ENCODE data around the gene DTX1.
"Not testable (repeated sequence)": the region's sequence is repeated elsewhere in the genome, so short reads cannot be mapped to it uniquely, and the experiment has no call there.

Gene DTX1

DNA sequence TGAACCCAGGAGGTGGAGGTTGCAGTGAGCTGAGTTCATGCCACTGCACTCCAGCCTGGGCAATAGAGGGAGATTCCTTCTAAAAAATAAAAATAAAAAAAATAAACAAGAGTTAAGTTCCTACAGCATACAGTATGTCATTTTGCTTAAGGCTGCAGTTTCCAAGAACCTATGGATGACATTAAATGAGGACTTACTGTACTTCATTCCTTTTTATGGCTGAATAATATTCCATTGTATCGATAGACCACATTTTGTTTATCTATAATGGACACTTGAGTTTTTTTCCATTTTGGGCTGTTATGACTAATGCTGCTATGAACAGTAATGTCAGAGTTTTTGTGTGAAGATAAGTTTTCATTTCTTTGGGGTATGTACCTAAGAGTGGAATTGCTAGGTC is 61.6 kb downstream of the DTX1 start:
- no peak for DNase-seq

DNA sequence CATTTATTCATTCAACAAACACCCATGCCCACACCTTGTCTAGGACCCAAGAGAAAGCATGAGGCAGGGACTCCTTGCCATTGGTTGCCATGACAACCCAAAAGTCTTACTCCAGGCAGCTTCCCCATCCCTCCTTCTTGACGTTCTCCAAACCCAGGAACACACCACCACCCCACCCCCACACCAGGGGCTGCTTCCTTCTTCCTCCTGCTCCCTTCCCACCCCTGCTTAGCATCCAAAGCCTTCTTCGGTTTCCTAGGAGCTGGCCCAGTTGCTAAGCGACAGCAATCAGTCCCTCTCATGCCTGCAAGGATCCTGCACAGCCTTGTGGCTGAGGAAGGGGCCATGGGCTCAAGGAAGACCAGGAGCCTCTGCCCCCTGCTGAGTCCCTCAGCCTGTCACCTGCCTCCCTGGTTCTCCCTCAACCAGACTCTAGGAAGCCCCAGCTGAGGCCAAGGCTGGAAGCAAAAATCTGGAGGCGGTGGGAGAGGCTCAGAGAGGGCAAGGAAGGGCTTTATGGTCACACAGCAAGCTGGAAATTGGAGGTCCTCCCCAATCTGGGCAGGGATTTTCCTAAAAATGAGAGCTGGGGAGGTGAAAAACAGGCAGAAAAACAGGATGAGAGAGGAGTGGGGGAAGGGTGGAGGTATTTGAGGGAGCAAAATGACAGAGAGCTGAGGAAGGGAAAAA is 63.6 kb downstream of the DTX1 start:
- no peak for DNase-seq

DNA sequence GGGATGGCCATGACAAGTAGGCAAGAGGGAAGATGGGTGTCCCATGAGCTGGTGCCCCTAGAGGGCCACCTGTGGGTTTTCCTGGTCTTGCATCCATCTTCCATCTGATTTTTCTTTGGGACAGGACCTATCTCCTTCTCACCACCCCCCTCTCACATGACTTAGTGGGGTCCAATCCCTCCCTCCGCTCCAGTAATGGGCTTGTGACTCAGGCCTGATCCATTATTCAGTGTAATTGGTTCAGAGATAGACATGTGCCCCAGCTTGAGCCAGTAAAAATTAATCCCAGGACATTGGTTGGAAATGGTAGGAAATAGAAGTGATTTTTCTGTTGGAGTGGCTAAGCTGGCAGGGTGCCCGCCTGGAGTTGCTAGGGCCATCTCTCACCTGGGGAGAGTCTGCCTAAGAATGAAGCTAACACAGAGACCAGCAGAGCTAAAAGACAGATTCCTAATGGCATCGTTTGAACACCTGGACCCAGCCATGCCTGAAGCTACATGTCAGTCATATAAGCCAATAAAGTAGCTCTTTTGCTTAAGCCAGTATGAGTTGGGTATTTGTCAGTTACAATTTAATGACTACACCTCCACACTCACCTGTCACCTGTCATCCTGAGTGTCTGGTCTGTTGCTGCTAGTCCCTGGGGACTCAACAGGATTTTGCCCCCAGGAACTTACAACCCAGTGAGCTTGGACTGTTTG is 64.3 kb downstream of the DTX1 start:
- DNase-seq, result no peak

DNA sequence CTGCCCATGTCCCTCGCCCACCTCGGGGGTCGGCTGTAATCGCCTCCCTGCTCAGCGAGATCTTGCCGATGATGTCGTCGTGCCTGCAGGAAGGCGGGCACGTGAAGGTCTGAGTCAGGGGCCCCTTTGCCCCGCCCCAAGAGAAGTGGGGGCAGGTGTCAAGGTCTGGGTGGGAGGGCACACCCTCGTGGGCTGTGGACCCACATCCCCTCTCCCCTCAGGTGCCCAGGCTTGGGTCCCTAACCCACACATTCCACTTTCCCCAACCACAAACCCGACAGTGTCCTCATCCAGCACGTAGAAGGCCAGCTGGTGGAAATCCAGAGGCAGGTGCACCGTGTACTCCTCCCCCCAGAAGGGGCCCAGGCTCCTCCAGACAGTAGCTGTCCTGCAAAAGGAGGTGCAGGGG is 71.3 kb downstream of the DTX1 start:
- DNase-seq, result no peak

DNA sequence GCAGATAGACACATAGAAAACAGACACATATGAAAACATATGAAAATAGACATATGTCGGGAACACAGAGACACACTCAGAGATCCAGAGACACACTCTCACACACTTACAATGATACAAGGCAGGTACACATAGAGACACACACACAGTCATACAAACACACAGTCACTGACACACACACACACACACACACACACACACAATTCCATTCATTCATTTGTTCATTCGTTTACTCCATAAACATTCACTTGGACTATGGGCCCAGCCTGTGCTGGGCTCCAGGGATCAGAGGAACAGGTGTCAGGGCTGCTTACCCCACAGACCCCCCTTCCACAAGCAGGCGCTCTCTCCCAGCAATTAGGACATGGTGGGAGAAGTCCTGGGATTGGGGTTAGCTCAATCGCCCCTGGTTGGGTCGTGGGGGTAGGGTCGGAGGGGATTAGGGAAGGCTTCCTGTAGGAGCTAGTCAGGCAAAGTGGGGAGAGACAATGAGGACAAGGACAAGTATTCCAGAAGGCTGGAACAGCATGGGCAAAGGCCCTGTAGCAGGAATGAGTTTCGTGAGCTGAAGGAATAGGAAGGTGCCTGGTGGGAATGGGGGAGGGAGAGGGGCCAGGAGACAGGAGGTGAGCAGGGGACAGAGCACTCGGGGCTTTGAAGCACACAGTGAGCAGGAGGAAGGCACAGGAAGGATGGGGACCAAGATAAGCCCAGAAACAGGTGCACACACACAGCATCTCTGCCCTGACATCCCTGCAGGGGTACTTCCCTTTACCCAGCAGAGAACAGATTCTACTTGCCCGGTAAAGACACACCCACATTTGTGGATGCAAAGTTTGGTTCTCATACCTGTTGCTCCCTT is 72.5 kb downstream of the DTX1 start:
- no peak for DNase-seq

DNA sequence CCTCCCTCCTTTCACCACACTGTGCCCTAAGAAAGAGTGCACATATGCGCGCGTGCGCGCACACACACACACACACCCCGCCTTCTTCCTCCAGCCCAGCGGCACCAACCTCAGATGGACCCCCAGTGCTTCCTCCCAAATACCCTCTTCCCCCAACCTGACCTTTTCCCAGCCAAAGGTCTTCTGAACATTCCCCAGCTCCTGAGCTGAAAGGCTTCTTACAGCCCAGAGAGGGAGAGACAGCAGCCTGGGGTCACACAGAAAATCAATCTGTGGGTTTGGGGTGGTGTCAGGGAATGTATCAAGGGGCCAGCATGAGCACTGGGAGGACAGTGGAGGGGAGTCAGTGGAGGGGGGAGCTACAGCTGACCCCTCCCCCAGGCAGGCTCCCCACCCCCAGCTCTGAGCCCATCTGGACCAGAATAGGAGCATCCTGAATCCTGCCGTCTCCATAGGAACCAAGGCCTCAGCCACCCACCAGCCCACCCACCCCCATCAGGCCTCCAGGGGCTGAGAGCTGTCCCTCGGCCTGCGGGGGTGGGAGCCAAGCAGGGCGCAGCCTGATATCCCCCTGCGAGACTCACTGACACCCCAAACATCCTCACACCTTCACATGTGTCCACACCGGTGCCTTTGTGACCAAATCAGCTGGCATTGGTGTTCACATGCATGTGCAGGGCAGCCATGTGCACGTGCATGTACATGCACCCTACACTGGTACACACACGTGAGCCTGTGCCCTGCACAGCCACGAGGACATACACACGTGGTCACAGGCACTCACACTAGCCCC is 73.3 kb downstream of the DTX1 start:
- DNase-seq, result no peak

DNA sequence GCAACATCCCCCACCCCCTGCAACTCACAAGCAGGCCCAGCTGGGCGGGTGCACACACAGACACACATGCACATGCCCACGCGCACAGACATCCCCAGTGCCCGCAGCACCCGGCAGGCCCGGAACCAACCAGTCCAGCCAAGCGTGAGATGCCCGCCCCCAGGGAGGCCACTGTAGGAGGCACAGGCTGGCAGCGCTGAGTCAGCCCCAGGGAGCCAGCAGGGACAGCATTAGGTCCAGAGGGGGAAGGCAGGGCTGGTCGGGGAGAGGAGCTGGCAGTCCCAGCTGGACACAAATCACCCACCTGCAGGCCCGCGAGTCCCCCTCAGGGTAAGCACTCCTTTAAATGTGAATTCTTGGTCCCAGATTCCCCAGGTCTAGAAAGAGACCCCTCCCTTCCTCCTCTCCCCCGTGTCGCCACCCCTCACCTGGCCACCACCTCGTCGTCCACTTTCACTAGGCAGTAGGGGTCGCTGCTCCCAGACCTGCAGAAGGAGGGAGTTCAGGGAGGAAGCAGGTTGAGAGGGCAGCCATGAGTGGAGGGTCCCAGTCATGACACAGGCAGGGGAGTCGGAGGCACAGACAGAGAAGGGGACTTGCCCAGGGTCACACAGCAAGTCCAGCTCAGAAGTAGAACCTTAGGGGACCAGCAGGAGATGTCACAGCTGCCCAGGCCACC is 74.1 kb downstream of the DTX1 start:
- DNase-seq, result no peak

DNA sequence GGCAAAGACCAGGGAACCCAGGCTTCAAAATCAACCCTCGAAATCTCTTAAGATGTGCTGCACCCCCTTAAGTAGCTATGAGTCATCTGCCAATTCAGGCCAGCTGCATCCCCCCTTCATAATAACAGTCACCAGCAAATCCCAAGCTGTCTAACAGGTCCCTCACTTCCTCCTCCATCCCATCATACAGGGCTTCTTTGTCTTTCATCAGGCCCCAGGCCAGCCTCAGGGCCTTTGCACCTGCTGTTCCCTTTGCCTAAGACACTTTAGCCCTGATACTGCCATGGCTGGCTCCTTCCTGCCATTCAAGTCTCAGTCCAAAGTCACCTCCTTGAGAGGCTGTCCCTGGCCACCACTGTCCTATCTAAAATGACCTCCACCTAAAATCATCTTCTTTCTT is 75.0 kb downstream of the DTX1 start:
- DNase-seq, result no peak

DNA sequence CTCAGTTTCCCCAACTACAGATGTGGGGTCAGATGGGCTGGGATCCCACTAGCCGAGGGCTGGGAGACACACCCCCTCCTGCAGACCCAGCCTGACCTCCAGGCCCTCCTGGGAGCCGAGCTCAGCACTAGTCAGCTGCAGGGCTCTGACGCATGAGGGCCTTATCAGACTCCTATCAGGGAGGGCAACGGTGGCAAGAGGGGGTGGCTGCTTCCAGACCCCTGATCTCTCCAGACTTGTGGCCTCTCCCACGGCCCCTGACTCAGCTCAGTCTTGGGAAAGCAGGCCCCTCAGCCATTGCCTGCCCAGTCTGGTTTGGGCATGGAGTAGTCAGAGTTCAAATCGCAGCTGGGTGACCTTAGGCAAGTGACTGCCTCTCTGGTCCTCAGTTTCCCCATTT is 76.5 kb downstream of the DTX1 start:
- DNase-seq, result peak; percentile 10

DNA sequence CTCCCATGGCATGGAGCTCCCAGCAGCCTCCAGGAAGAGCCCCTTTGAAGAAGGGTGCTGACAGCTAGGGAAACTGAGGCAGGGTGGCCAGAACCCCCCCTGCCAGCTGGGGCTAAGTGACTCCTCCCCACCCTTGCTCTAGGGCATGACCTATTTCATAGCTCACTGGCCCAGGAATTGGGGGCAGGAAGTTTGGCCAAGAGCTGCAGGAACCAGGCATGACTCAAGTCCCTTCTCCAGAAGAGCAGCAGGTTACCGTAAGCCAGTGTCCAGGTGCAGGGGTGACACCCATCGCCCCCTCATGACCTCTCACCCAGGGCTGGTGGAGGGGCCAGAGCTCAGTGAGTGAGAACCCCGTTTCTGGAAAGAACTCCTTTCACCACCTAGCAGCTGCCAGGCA is 77.1 kb downstream of the DTX1 start:
- no peak for DNase-seq

DNA sequence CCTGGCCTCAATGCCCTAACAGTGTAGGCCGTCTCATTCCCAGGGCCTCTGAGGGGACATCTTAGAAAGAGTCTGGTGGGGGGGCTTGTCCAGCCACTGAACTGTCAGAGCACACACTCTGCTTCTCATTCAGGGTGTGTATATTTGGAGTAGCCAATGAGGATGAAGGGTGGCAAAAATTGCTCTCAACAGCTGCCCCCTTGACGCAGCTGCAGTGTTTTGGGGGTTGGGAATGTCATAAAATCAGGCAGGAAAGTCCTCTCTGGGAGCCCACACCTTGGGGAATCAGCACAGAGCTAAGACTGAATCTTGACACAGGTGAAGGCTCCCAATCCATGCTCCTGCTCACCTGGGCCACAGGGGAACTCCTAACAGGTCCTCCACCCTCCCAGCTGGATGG is 77.5 kb downstream of the DTX1 start:
- no peak for DNase-seq

DNA sequence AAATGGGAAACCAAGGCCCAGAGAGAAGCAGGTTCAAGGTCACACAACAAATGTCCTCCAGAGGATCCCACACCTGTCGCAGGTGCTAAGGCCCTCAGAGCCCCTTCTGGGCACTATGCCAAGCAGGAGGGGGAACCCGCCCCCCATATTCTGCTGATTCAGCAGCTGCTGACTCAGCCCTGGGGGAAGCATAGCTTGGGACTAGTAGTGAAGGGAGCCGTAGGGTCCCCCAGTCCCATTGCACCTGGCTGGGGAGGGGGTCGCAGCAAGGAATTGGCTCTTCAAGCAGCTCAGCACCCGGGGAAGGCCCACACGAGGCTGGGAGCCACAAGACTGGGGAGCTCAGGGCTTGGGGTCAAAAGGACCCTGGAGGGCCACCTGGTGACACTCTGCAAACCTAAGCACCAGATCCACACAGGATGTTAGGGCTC is 78.0 kb downstream of the DTX1 start:
- no peak for DNase-seq

DNA sequence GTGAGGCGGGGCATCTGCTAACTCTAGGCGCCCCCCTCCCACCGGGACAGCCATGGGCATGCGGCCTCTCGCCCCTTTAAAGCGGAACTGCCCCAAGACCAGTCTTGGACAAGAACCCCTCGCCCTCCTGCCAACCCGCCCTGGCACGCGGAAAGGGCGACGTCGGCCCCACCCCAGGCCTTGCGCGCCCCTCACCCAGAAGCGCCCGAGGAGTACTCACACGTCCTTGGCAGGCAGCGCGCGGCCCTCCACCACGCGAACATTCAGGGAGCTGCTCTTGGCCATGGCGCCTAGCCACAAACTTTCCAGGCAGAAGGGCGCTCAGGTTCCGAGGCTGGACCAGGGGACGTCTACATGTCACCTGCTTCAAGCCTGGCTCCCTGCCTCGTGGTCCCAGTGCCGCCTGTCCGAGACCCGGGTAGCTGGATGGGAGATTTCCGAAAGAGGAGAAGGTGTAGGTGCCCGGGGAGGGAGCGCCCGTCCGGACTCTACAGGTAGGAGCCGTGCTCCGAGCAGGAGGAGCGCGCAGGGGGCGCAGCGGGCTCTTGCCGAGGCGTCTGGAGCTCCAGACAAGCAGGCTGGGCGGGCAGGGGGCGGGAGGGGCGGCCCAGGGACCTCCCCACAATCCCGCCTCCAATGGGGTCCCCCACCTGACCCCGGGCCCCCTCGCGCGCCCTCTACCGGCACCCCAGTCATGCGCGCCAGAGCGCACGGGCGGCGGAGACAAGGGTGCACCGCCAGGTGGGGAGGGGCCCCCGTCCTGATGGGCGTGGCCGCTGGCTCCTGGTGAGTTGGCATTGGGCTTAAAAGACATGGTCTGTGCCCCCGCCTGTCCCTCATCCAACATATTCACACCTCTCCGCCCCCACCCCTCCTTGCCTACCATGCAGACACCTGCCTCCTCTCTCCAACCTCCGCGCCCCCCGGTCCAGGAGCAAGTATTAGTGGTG is 78.9 kb downstream of the DTX1 start, which contains the start of gene RASAL1:
RASAL1 (minus strand) TSS at position 584 of the 950 bp plus-strand sequence; CDS start at position 285, 299 bp downstream.
- DNase-seq, result peak; percentile 54

DNA sequence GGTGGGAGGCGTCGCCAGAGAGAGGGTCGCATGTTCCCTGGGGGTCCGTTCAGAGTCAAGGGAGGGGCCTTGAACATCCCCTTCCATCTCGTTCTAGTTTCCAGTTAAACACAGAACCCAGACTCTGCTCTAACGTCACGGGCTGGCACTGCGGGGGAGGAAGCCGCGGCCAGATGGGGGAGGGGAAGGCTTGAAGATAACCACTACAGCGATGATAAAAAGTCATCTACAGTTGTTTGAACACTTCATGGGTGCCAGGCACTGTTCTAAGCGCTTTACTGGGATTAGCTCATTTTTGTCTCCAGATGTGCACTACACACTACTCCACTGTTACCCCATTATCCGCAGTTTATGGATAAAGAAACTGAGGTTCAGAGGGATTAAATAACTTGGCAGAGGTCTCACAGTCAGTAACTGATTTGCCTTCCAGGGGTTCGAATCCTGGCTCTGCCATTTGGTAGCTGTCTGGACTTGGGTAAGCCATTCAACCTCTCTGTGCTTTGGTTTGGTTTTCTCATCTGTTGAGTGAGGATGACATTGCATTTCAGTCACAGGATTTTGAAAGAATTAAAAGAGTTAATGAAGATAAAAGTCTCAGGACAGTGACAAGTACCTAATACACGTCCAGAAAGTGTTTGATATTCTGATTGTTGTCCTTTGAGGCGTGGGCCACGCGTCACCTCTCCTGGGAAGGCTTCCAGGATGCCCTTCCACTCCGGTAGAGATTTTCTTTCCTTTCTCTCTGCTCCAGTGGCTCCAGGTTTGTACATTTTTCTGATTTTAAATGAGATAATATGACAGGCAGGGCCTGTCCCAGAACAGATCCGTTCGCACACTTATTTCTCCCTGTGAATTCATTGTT is 79.8 kb downstream of the DTX1 start:
- DNase-seq, result peak; percentile 89

DNA sequence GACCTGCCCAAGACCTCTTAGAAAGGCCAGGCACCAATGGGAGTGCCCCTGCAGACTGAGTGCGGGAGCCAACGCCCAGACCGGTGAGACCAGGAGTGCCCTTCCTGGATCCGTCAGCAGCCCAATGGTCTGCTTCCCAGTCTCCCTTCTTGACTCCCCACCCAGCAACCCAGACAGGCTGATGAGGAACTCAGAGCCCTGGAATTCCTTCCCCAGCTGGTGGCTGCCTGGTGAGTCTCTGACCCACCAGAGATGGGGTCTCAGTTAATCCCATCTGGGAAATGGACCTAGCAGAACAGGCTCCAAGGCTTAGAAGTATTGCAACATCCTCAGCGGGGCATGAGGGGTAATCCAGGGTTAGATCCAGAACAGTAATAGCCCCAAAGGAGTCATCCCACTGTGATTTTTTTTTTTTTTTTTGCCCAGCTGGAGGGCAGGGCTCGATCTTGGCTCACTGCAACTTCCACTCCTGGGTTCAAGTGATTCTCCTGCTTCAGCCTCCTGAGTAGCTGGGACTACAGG is 80.5 kb downstream of the DTX1 start:
- DNase-seq, result no peak

DNA sequence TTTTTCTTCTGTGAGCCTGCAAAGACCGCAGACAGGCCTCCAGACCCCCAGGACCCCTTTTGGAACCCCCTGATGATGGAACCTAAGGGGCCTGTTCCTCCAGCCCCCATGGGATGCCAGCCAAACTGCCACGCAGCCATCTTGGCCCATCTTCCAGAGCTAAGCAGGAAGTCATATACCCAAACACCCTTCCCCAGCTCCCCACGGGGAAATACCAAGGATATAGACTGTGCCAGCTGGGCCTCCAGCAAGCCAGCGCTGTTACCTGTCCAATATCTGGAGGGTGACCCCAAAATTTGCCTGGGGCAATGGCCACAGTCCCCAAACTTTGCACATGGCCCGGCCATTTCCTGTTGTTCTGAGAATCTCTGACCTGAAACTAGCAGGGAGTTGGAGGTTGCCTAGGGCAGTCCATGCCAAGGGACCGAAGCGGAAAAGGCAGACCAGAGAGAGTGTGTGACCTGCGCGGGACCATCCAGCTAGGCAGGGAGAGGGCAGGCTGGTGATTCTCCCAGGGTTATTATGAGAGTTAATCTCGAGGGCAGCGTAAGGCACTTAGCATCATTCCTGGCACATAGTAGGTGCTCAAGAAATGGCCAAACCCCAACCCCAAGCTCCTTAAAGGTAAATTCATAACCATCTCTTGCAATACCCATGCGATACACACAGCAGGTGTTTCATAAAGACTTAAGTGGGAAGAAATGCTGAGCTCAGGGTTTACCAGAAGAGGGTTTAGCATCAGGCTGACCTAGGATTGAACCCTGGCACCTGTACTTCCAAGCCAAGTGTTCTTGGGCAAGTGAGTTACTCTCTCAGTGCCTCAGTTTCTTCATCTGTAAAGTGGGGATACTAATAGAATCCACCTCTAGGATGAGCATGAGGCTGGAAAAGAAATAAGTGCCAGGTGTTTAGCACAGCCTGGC is 81.6 kb downstream of the DTX1 start:
- no peak for DNase-seq

DNA sequence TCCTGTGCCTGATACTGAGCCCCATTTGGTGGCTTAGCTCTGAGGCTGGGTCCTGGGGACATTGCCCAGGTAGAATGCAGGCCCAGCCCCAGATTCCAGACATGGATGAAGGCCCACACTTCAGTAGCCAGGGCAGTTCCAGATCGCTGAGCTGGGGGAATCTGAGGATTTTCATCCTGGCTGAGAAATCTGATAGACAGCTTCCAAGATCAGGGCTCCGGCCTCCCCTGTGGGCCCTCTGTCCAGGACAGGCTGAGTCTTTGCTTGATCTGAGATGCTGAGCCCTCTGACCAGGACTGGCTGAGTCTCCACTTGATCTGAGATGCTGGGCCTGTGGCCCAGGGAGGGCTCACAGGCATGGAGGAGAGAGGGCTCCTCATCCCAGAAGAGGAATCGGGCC is 82.3 kb downstream of the DTX1 start:
- DNase-seq, result no peak

DNA sequence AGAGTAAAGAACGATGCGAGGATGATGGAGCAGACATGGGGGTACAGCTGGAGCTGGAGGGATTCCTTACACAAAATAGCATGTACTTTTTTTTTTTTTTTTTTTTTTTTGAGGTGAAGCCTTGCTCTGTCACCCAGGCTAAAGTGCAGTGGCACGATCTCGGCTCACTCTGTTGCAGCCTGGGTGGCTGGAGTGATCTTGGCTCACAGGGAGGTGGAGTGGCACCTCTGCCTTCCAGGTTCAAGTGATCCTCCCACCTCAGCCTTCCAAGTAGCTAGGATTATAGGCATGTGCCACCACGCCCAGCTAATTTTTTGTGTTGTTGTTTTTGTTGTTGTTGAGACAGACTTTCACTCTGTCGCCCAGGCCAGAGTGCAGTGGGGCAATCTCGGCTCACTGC is 84.2 kb downstream of the DTX1 start:
- DNase-seq, result no peak

DNA sequence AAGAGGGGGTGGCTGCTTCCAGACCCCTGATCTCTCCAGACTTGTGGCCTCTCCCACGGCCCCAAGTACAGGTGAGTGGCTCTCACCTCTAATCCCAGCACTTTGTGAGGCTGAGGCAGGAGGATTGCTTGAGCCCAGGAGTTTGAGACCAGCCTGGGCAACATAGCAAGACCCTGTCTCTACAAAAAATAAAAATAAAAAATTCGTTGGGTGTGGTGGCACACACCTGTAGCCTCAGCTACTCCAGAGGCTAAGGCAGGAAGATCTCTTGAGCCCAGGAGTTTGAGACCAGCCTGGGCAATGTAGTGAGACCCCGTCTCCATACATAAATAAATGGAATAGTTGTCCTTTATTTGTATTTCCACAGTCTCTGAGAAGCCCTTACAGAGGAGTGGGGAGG is 85.2 kb downstream of the DTX1 start:
- not testable (repeated sequence) for DNase-seq

Data from OCI-M1 (cell line).